PC-9 (cell line): ENCODE data around the gene MAX.

Experiments
- EZH2 ChIP-seq: fragments of 200-600 bp; sonication (generic); IDR thresholded peaks from 2 replicates; pipeline ENCODE4 v1.8.0; 2017; ENCODE audit warnings: antibody characterized with exemption, low read depth
- TF ChIP-seq, protein P1 (sequence below): fragments of 200-600 bp; sonication (generic); conservative IDR thresholded peaks from 2 replicates; pipeline ENCODE4 v1.6.1; 2017; ENCODE audit warnings: mixed run types, antibody characterized with exemption, mild to moderate bottlenecking, moderate library complexity

DNA sequence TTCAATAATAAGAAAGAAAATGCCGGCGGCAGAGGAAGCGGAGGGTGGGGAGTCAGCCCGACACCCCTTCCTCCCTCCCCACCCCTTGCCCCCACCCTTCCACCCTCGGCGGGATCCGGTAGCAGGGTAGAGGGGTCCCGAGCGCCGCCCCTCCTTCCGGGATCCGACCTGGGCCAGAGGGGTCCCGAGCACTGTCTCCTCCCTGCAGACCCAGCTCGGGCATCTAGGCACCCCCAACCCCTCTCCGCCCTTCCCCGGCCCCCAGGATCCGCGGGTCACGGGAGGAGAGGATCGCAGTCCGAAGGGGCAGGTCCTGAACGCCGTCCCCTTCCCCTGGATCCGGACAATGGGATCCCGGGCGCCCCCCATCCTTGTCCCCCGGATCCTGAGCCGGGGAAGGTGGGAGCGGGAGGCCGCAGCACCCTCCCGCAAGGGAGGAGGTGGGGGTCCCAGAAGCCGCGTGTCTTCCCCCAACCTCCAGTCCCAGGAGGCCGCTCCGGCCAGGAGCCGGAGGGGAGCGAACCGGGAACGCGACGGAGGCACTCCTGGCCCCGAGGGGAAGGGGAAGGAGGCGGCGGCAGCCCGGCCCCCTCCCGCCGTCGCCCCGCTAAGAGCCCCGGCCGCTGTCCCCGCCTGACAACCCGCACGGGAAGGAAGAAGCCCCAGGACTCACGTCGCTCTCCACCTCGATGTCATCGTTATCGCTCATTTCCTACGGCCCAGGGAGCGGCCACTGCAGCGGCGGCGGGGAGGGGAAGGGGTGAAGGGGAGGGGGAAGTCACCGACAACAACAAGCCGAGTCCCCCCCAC lies 481 bp downstream of the MAX start:
- TF ChIP-seq, protein P1, sequence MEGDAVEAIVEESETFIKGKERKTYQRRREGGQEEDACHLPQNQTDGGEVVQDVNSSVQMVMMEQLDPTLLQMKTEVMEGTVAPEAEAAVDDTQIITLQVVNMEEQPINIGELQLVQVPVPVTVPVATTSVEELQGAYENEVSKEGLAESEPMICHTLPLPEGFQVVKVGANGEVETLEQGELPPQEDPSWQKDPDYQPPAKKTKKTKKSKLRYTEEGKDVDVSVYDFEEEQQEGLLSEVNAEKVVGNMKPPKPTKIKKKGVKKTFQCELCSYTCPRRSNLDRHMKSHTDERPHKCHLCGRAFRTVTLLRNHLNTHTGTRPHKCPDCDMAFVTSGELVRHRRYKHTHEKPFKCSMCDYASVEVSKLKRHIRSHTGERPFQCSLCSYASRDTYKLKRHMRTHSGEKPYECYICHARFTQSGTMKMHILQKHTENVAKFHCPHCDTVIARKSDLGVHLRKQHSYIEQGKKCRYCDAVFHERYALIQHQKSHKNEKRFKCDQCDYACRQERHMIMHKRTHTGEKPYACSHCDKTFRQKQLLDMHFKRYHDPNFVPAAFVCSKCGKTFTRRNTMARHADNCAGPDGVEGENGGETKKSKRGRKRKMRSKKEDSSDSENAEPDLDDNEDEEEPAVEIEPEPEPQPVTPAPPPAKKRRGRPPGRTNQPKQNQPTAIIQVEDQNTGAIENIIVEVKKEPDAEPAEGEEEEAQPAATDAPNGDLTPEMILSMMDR: no peak
- TF ChIP-seq EZH2: no peak
